ENCODE results near the gene NRROS. TPM values are rescaled to one million over a fixed set of nuclear protein-coding genes. Genes with fewer than 3 reads are reported as not detected.

Gene NRROS
- total and polyA plus RNA-seq, 2 experiments from 2014 or later, result 0.33 TPM; not detected in 1

DNA sequence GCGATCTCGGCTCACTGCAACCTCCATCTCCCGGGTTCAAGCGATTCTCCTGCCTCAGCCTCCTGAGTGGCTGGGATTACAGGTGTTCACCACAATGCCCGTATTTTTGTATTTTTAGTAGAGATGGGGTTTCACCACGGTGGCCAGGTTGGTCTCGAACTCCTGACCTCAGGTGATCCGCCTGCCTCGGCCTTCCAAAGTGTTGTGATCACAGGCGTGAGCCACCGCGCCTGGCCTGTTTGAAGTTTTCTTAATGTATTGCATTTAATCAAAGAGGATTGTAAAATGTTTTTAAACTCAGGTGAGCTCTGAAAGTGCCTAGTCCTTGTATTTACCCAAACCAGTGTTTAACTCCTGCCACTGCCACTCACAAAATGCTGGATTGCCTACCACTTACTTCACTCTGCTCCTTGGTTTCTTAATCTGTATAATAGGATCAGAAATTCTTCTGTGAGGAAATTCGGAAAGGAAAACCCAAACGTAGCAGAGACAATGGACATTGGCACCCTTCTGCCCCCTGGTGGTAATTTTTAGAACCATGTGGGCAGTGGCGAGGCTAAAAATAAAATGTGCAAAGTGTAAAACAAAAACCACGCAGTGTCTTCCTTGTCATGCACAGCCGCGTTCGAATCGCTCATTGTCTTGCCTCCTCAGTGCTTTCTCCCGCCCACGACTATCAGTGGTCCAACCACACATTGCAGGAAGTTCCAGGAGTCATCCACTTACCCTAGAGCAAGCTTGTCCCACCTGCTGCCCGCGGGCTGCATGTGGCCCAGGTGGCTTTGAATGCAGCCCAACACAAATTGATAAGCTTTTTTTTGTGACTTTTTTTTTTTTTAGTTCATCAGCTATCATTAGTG lies 45.3 kb downstream of the NRROS start:
- Histone ChIP-seq H3K79me2 (no peaks in the 10 kb centered on the region), H3K27me3 (no peaks in the 10 kb centered on the region), H3K9me3 (ENCODE audit: low read depth) (no peaks in the 10 kb centered on the region), H4K20me1 (ENCODE audit: insufficient read depth, poor library complexity, severe bottlenecking) (no peaks in the 10 kb centered on the region), H3K9me2 (replicated peaks; ENCODE audit: insufficient read depth) (no peaks in the 10 kb centered on the region), H2AFZ (no peak overlapping the region), H3K4me1 (ENCODE audit: insufficient read depth) (no peaks in the 10 kb centered on the region), H3K4me2 (peak overlapping the region; percentile 35), H3K27ac (no peak overlapping the region), H3K36me3 (replicated peaks; ENCODE audit: insufficient read depth, low read depth) (no peaks in the 10 kb centered on the region), H3K4me3 (no peak overlapping the region)
- 55% methylated on average over 24 of the region's 24 CpGs for WGBS (ENCODE audit: low lambda C conversion rate, missing lambda C conversion rate)
- TF ChIP-seq EZH2phosphoT487 (IDR thresholded peaks at IDR 0.05; ENCODE audit: low read depth, severe bottlenecking, unreplicated experiment) (no peak), EZH2 (IDR thresholded peaks at IDR 0.05; ENCODE audit: borderline replicate concordance) (no peak)
- TF ChIP-seq, protein P1, sequence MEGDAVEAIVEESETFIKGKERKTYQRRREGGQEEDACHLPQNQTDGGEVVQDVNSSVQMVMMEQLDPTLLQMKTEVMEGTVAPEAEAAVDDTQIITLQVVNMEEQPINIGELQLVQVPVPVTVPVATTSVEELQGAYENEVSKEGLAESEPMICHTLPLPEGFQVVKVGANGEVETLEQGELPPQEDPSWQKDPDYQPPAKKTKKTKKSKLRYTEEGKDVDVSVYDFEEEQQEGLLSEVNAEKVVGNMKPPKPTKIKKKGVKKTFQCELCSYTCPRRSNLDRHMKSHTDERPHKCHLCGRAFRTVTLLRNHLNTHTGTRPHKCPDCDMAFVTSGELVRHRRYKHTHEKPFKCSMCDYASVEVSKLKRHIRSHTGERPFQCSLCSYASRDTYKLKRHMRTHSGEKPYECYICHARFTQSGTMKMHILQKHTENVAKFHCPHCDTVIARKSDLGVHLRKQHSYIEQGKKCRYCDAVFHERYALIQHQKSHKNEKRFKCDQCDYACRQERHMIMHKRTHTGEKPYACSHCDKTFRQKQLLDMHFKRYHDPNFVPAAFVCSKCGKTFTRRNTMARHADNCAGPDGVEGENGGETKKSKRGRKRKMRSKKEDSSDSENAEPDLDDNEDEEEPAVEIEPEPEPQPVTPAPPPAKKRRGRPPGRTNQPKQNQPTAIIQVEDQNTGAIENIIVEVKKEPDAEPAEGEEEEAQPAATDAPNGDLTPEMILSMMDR (IDR thresholded peaks at IDR 0.05; ENCODE audit: poor library complexity), result peak; percentile 93
- DNase-seq (ENCODE audit: low spot score), result peak; percentile 75

GRCh38 chr3:196686436-196686835 lies 46.9 kb downstream of the NRROS start:
- Histone ChIP-seq H3K36me3 (replicated peaks; ENCODE audit: insufficient read depth, low read depth) (no peaks in the 10 kb centered on the region), H3K27ac (no peak overlapping the region), H3K79me2 (no peaks in the 10 kb centered on the region), H3K9me2 (replicated peaks; ENCODE audit: insufficient read depth) (no peaks in the 10 kb centered on the region), H3K4me2 (no peak overlapping the region), H4K20me1 (ENCODE audit: insufficient read depth, poor library complexity, severe bottlenecking) (no peaks in the 10 kb centered on the region), H3K9me3 (ENCODE audit: low read depth) (no peaks in the 10 kb centered on the region), H3K4me3 (no peak overlapping the region), H2AFZ (no peak overlapping the region), H3K27me3 (no peaks in the 10 kb centered on the region), H3K4me1 (ENCODE audit: insufficient read depth) (no peaks in the 10 kb centered on the region)
- TF ChIP-seq EZH2 (IDR thresholded peaks at IDR 0.05; ENCODE audit: borderline replicate concordance), result no peak
- TF ChIP-seq, protein P1 (IDR thresholded peaks at IDR 0.05; ENCODE audit: poor library complexity), result no peak
- no peak for TF ChIP-seq EZH2phosphoT487 (IDR thresholded peaks at IDR 0.05; ENCODE audit: low read depth, severe bottlenecking, unreplicated experiment)
- no peak for DNase-seq (ENCODE audit: low spot score)
- 80% methylated on average over 2 of the region's 2 CpGs for WGBS (ENCODE audit: low lambda C conversion rate, missing lambda C conversion rate)

DNA sequence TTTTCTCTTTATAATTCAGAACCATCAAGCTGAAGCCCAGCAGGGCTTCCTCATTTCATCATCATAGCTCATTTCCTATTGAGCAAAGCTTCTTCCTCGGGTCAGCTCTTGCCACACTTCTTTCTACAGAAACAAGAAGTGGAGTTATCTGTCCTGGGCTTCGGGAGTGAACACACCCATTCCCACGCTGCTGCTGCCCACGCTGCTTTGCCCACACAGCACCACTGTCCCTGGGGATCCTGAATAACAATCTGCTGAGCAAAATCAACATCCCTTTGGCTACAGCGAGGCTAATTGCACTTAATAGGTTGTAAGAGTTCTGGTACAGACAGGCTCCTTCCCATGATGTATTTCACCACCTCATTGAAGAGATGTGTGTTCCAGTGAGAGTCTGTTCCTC lies 48.9 kb downstream of the NRROS start:
- Histone ChIP-seq H4K20me1 (ENCODE audit: insufficient read depth, poor library complexity, severe bottlenecking) (no peaks in the 10 kb centered on the region), H3K27ac (no peak overlapping the region), H3K36me3 (replicated peaks; ENCODE audit: insufficient read depth, low read depth) (no peaks in the 10 kb centered on the region), H3K4me2 (no peak overlapping the region), H3K4me1 (ENCODE audit: insufficient read depth) (no peaks in the 10 kb centered on the region), H2AFZ (no peak overlapping the region), H3K79me2 (no peaks in the 10 kb centered on the region), H3K9me3 (ENCODE audit: low read depth) (no peaks in the 10 kb centered on the region), H3K4me3 (no peak overlapping the region), H3K9me2 (replicated peaks; ENCODE audit: insufficient read depth) (no peaks in the 10 kb centered on the region), H3K27me3 (no peaks in the 10 kb centered on the region)
- peak; percentile 29 for DNase-seq (ENCODE audit: low spot score)
- WGBS (ENCODE audit: low lambda C conversion rate, missing lambda C conversion rate), result 66% methylated on average over 5 of the region's 5 CpGs
- no peak for TF ChIP-seq EZH2 (IDR thresholded peaks at IDR 0.05; ENCODE audit: borderline replicate concordance)
- no peak for TF ChIP-seq EZH2phosphoT487 (IDR thresholded peaks at IDR 0.05; ENCODE audit: low read depth, severe bottlenecking, unreplicated experiment)
- TF ChIP-seq, protein P1 (IDR thresholded peaks at IDR 0.05; ENCODE audit: poor library complexity), result no peak

Measured in hepatocyte (in vitro differentiated cells).